ENCODE data around the gene SYT8. TPM values are rescaled to one million over a fixed set of nuclear protein-coding genes. Genes with fewer than 3 reads are reported as not detected.

The SYT8 gene
- total RNA-seq, 2 experiments from 2014 or later = not detected

DNA sequence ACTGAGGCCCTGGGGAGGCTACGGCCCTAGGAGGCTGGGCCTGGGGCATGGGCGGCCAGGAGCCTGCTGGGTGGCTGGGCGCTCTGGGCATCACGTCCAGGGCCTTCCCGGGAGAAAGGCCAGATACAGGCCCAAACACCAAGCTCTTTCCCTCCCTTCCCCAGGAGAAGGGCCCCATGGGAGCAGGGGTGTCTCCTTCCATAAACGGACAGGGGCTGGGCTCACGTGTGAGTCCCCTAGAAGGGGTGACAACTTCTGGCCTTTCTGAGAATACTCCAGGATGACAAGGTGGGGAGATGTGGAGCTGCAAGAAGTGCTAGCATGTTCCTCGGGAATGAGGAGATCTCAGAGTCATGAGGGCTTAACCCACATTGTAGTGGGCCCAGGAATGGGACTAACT is 19.5 kb upstream of the SYT8 start:
- no TSS peak for BruUV-seq (replicated peaks)
- Histone ChIP-seq H2AFZ (ENCODE audit: low read length) (no peak overlapping the region), H3K36me3 (ENCODE audit: insufficient read depth, low read length) (no peaks in the 10 kb centered on the region), H3K9me3 (ENCODE audit: low read length) (no peaks in the 10 kb centered on the region), H4K20me1 (ENCODE audit: insufficient read depth, low read length) (no peaks in the 10 kb centered on the region), H3K27ac (ENCODE audit: low read depth, low read length, poor library complexity, severe bottlenecking) (no peak overlapping the region), H3K4me1 (ENCODE audit: insufficient read depth, low read length, poor library complexity, severe bottlenecking) (no peaks in the 10 kb centered on the region), H3K4me2 (ENCODE audit: low read length) (no peak overlapping the region), H3K79me2 (ENCODE audit: insufficient read depth, low read depth, low read length) (no peaks in the 10 kb centered on the region), H3K9me2 (ENCODE audit: insufficient read depth, low read length) (no peaks in the 10 kb centered on the region), H3K4me3 (ENCODE audit: low read depth, low read length, poor library complexity, severe bottlenecking) (no peak overlapping the region)
- DNase-seq (ENCODE audit: low spot score) = no peak
- TF ChIP-seq, protein P1, sequence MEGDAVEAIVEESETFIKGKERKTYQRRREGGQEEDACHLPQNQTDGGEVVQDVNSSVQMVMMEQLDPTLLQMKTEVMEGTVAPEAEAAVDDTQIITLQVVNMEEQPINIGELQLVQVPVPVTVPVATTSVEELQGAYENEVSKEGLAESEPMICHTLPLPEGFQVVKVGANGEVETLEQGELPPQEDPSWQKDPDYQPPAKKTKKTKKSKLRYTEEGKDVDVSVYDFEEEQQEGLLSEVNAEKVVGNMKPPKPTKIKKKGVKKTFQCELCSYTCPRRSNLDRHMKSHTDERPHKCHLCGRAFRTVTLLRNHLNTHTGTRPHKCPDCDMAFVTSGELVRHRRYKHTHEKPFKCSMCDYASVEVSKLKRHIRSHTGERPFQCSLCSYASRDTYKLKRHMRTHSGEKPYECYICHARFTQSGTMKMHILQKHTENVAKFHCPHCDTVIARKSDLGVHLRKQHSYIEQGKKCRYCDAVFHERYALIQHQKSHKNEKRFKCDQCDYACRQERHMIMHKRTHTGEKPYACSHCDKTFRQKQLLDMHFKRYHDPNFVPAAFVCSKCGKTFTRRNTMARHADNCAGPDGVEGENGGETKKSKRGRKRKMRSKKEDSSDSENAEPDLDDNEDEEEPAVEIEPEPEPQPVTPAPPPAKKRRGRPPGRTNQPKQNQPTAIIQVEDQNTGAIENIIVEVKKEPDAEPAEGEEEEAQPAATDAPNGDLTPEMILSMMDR (conservative IDR thresholded peaks at IDR 0.05; ENCODE audit: low read length) = no peak
- TF ChIP-seq EZH2phosphoT487 (IDR thresholded peaks at IDR 0.05; ENCODE audit: borderline replicate concordance, low read depth, low read length) = no peak
- POLR2A ChIA-PET = interaction anchor here (0.6 kb wide), 1 partner anchor 103 kb away, joined by 3 read pairs; no protein-coding TSS in a partner anchor
- intact Hi-C loops (cut with micrococcal nuclease; ENCODE audit: unreplicated experiment) = no loop called here
- CTCF ChIA-PET (ENCODE audit: unreplicated experiment) = interaction anchor here (0.7 kb wide), 1 partner anchor 964 kb away, joined by 3 read pairs; no protein-coding TSS in a partner anchor

DNA sequence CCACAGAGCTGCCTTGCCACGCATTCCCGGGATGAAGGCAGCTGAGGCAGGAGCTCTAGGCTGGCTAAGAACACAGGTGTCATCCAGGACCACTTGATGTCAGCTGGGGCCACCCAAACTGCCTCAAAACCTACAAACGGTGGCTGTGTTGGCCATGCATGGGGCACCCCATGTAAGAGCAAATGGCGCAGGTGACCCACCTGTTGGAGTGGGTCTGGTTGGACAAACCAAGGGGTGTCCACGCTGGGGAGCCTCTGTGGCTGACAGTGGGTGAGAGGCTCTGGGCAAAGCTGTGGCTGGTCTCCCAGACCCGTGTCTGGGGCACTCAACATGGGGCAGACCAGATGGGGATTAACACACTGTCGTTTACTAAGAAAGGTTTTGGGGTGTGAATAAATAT is 19.0 kb upstream of the SYT8 start:
- intact Hi-C loops (cut with micrococcal nuclease; ENCODE audit: unreplicated experiment) = no loop called here
- DNase-seq (ENCODE audit: low spot score) = no peak
- no peaks in the 10 kb centered on the region for H3K79me2 ChIP-seq (ENCODE audit: insufficient read depth, low read depth, low read length)
- H3K27ac ChIP-seq (ENCODE audit: low read depth, low read length, poor library complexity, severe bottlenecking) = no peak overlapping the region
- no peaks in the 10 kb centered on the region for H4K20me1 ChIP-seq (ENCODE audit: insufficient read depth, low read length)
- H3K4me2 ChIP-seq (ENCODE audit: low read length) = no peak overlapping the region
- TF ChIP-seq, protein P1 (conservative IDR thresholded peaks at IDR 0.05; ENCODE audit: low read length) = no peak
- no peak for TF ChIP-seq EZH2phosphoT487 (IDR thresholded peaks at IDR 0.05; ENCODE audit: borderline replicate concordance, low read depth, low read length)
- ChIA-PET POLR2A (interaction anchor here (0.6 kb wide), 1 partner anchor 104 kb away, joined by 3 read pairs; no protein-coding TSS in a partner anchor), CTCF (ENCODE audit: unreplicated experiment) (interaction anchor here (0.7 kb wide), 1 partner anchor 965 kb away, joined by 3 read pairs; no protein-coding TSS in a partner anchor)
- no peaks in the 10 kb centered on the region for H3K36me3 ChIP-seq (ENCODE audit: insufficient read depth, low read length)
- H3K9me2 ChIP-seq (ENCODE audit: insufficient read depth, low read length) = no peaks in the 10 kb centered on the region
- BruUV-seq (replicated peaks) = no TSS peak
- H2AFZ ChIP-seq (ENCODE audit: low read length) = no peak overlapping the region
- H3K9me3 ChIP-seq (ENCODE audit: low read length) = no peaks in the 10 kb centered on the region
- no peaks in the 10 kb centered on the region for H3K4me1 ChIP-seq (ENCODE audit: insufficient read depth, low read length, poor library complexity, severe bottlenecking)
- no peak overlapping the region for H3K4me3 ChIP-seq (ENCODE audit: low read depth, low read length, poor library complexity, severe bottlenecking)

DNA sequence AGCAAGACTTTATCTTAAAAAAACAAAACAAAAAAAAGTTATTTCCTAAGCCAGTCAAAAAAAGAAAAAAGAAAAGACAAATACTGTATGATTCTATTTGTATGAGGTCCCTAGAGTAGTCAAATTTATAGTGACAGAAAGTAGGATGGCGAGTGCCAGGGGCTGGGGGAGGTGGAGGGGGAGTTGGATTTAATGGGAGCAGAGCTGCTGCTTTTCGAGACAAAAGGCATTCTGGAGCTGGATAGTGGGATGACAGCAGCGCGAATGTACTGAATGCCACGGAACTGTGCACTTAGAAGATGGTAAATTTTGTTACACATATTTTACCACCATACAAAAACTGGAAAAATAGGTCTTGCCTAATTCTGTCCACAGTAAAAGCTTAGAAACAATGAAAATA is 17.8 kb upstream of the SYT8 start:
- DNase-seq (ENCODE audit: low spot score) = no peak
- Histone ChIP-seq H4K20me1 (ENCODE audit: insufficient read depth, low read length) (no peaks in the 10 kb centered on the region), H3K36me3 (ENCODE audit: insufficient read depth, low read length) (no peaks in the 10 kb centered on the region), H3K4me1 (ENCODE audit: insufficient read depth, low read length, poor library complexity, severe bottlenecking) (no peaks in the 10 kb centered on the region), H3K4me2 (ENCODE audit: low read length) (no peak overlapping the region), H3K9me3 (ENCODE audit: low read length) (no peaks in the 10 kb centered on the region), H3K9me2 (ENCODE audit: insufficient read depth, low read length) (no peaks in the 10 kb centered on the region), H2AFZ (ENCODE audit: low read length) (no peak overlapping the region), H3K27ac (ENCODE audit: low read depth, low read length, poor library complexity, severe bottlenecking) (no peak overlapping the region), H3K4me3 (ENCODE audit: low read depth, low read length, poor library complexity, severe bottlenecking) (no peak overlapping the region), H3K79me2 (ENCODE audit: insufficient read depth, low read depth, low read length) (no peaks in the 10 kb centered on the region)
- no peak for TF ChIP-seq EZH2phosphoT487 (IDR thresholded peaks at IDR 0.05; ENCODE audit: borderline replicate concordance, low read depth, low read length)
- TF ChIP-seq, protein P1 (conservative IDR thresholded peaks at IDR 0.05; ENCODE audit: low read length) = no peak
- intact Hi-C loops (cut with micrococcal nuclease; ENCODE audit: unreplicated experiment) = no loop called here
- ChIA-PET POLR2A (no interaction called here), CTCF (ENCODE audit: unreplicated experiment) (interaction anchor here (0.6 kb wide), 2 partner anchors 9 to 221 kb away, joined by 4 to 6 read pairs; no protein-coding TSS in a partner anchor)
- no TSS peak for BruUV-seq (replicated peaks)
